Immature natural killer cell (primary cell): Measurements from ENCODE around the gene DCTD. TPM values are rescaled to one million over a fixed set of nuclear protein-coding genes. Genes with fewer than 3 reads are reported as not detected.

Experiments used
- DNase-seq, 3 donors: peaks; one replicate each; pipeline ENCODE4 v3.0.0; 2022; ENCODE audit warnings: mixed read lengths in 1 of 3
- H3K27ac Mint-ChIP-seq, 6 donors: one replicate each; pipeline ENCODE4 v1.8.0; 2020; ENCODE audit warnings: mixed read lengths in 6 of 6, mild to moderate bottlenecking in 5 of 6, inconsistent platforms in 4 of 6, moderate library complexity in 3 of 6
- H3K27me3 Mint-ChIP-seq, 3 donors: one replicate each; pipeline ENCODE4 v1.8.0; 2020 to 2021; ENCODE audit warnings: low read depth in 3 of 3, mild to moderate bottlenecking in 3 of 3, mixed read lengths in 3 of 3, moderate library complexity in 3 of 3, inconsistent platforms in 1 of 3
- H3K36me3 Mint-ChIP-seq, 3 donors: one replicate each; pipeline ENCODE4 v1.8.0; 2020; ENCODE audit warnings: mixed read lengths in 3 of 3, inconsistent platforms in 2 of 3, mild to moderate bottlenecking in 2 of 3
- H3K4me1 Mint-ChIP-seq, 2 donors: one replicate each; pipeline ENCODE4 v1.8.0; 2020; ENCODE audit warnings: inconsistent platforms in 2 of 2, mild to moderate bottlenecking in 2 of 2, mixed read lengths in 2 of 2, moderate library complexity in 1 of 2
- H3K4me3 Mint-ChIP-seq, 5 donors: one replicate each; pipeline ENCODE4 v1.8.0; 2020; ENCODE audit warnings: mild to moderate bottlenecking in 5 of 5, mixed read lengths in 5 of 5, inconsistent platforms in 3 of 5, moderate library complexity in 3 of 5
- H3K9me3 Mint-ChIP-seq, 6 donors: one replicate each; pipeline ENCODE4 v1.8.0; 2020; ENCODE audit warnings: mild to moderate bottlenecking in 6 of 6, mixed read lengths in 6 of 6, inconsistent platforms in 4 of 6, moderate library complexity in 3 of 6
- polyA plus RNA-seq, 3 donors: library from polyadenylated mRNA; unstranded; fragments of 300-500 nt; fragmentation: Illumina TruSeq; gene quantifications; one replicate each; pipeline ENCODE4 v1.2.3, GENCODE V29; 2021

The DCTD gene
- polyA plus RNA-seq: 100 to 1,000 TPM in 1 of 3 donors, 10 to 100 TPM in 2; 75.1 to 131 (median 96.9) TPM

- peaks cover 0 to 14% (median 9%) of the 10 kb centered on the region in 3 donors for H3K36me3 Mint-ChIP-seq
- H3K27me3 Mint-ChIP-seq: peaks cover 3 to 12% (median 11%) of the 10 kb centered on the region in 3 donors
- peak within 1 kb of the TSS; percentile 83 to 94 (median 87) for H3K4me3 Mint-ChIP-seq
- DNase-seq: peak; percentile 80 to 84 (median 83)
- peaks cover 36 to 60% of the 10 kb centered on the region in 2 donors for H3K4me1 Mint-ChIP-seq
- peak within 1 kb of the TSS; percentile 94 to 100 (median 96) for H3K27ac Mint-ChIP-seq
- H3K9me3 Mint-ChIP-seq: no peaks in the 10 kb centered on the region
These were observed at the start of gene DCTD for GRCh38 chr4:182917182-182918043. Gene DCTD, minus strand, starts transcription at chr4:182917386. Its CDS starts 1,818 bp downstream, at chr4:182915568.

DNA sequence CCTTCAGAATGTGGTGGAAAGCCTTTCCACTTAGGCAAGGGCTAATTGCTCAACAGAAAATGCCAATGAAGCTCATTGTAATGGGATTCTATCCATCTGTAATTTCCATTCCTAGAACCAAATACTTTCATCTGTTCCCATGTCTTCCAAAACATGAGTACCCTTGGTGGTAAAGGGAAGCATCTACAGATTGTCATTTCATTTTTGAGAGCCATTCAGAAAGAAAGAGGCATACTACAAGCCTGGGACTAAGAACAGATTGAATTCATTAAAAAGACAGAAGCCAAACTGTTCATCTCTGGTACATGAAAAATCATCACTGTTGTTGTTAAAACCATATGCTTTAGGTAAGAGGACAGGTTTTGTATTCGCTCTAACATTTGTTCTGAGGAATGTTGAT, 43.6 kb upstream of the DCTD start:
- Mint-ChIP-seq H3K27ac (no peak overlapping the region), H3K4me3 (no peak overlapping the region), H3K4me1 (no peaks in the 10 kb centered on the region), H3K27me3 (peaks cover 2 to 3% (median 2%) of the 10 kb centered on the region in 3 donors), H3K36me3 (no peaks in the 10 kb centered on the region), H3K9me3 (peaks cover 0 to 2% (median 2%) of the 10 kb centered on the region in 6 donors)
- DNase-seq: no peak

GRCh38 chr4:182960228-182960627, 43.0 kb upstream of the DCTD start:
- peaks cover 0 to 2% (median 2%) of the 10 kb centered on the region in 6 donors for H3K9me3 Mint-ChIP-seq
- no peak overlapping the region for H3K27ac Mint-ChIP-seq
- H3K27me3 Mint-ChIP-seq: peaks cover 2 to 3% (median 2%) of the 10 kb centered on the region in 3 donors
- no peak overlapping the region for H3K4me3 Mint-ChIP-seq
- no peak for DNase-seq
- no peaks in the 10 kb centered on the region for H3K36me3 Mint-ChIP-seq
- H3K4me1 Mint-ChIP-seq: no peaks in the 10 kb centered on the region

DNA sequence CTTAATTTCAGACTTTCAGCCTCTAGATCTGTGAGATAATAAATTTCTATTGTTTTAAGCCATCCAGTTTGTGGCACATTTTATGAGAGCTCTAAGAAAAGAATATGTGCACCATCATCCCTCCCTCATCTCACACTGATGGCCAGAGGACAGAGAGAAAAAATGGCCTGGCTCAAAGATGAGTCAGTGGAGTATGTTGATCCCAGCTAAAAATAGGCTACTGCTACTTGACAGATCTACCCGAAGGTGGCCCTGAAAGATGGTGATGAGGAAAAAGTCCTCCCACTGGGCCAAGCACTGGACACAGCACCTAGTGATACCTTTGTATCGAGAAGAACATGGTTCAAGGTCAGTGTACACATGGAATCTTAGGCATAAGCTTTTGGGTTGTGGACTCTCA, 38.2 kb upstream of the DCTD start:
- no peak overlapping the region for H3K27ac Mint-ChIP-seq
- DNase-seq: no peak
- no peak overlapping the region for H3K4me3 Mint-ChIP-seq
- H3K4me1 Mint-ChIP-seq: no peaks in the 10 kb centered on the region
- peaks cover 0 to 2% (median under 1%) of the 10 kb centered on the region in 6 donors for H3K9me3 Mint-ChIP-seq
- peaks cover 2 to 6% (median 4%) of the 10 kb centered on the region in 3 donors for H3K27me3 Mint-ChIP-seq
- H3K36me3 Mint-ChIP-seq: no peaks in the 10 kb centered on the region

- Mint-ChIP-seq H3K4me1 (no peaks in the 10 kb centered on the region), H3K27ac (no peak overlapping the region), H3K9me3 (no peaks in the 10 kb centered on the region), H3K36me3 (no peaks in the 10 kb centered on the region), H3K27me3 (peaks cover 5 to 18% (median 10%) of the 10 kb centered on the region in 3 donors), H3K4me3 (no peak overlapping the region)
- DNase-seq: no peak
These were observed 27.5 kb upstream of the DCTD start for GRCh38 chr4:182944484-182945213.

DNA sequence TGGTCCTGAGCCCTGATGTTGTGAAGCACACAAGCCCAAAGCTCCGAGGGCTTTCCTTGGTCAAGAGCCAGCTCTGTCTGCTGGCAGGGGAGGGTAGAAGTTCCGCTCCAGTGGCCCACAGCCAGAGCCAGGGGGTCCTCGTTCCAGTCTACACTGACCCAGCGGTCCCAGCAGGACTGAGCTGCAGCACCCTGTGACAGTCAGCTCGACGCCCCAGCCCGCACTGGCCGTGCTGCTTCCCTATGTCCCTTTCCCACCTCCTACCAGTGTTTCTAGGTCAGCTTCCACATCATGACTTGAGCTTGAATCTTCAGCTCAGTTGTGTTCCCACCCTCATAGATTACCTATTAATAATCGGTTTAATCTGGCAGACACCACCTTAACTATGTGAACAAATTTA, 22.5 kb upstream of the DCTD start:
- no peaks in the 10 kb centered on the region for H3K9me3 Mint-ChIP-seq
- no peaks in the 10 kb centered on the region for H3K4me1 Mint-ChIP-seq
- H3K27ac Mint-ChIP-seq: no peak overlapping the region
- H3K27me3 Mint-ChIP-seq: peaks cover 2 to 13% (median 8%) of the 10 kb centered on the region in 3 donors
- DNase-seq: no peak
- no peak overlapping the region for H3K4me3 Mint-ChIP-seq
- H3K36me3 Mint-ChIP-seq: no peaks in the 10 kb centered on the region

- no peaks in the 10 kb centered on the region for H3K9me3 Mint-ChIP-seq
- H3K36me3 Mint-ChIP-seq: no peaks in the 10 kb centered on the region
- H3K4me1 Mint-ChIP-seq: no peaks in the 10 kb centered on the region
- DNase-seq: peak; percentile 47 to 61 (median 53)
- peaks cover 2 to 11% (median 9%) of the 10 kb centered on the region in 3 donors for H3K27me3 Mint-ChIP-seq
- no peak overlapping the region for H3K27ac Mint-ChIP-seq
- no peak overlapping the region for H3K4me3 Mint-ChIP-seq
These were observed 21.0 kb upstream of the DCTD start for GRCh38 chr4:182938205-182938645.

- no peak for DNase-seq
- H3K27me3 Mint-ChIP-seq: peaks cover 2 to 9% (median 8%) of the 10 kb centered on the region in 3 donors
- no peak overlapping the region for H3K4me3 Mint-ChIP-seq
- H3K36me3 Mint-ChIP-seq: no peaks in the 10 kb centered on the region
- no peaks in the 10 kb centered on the region for H3K4me1 Mint-ChIP-seq
- no peak overlapping the region for H3K27ac Mint-ChIP-seq
- no peaks in the 10 kb centered on the region for H3K9me3 Mint-ChIP-seq
These were observed 20.4 kb upstream of the DCTD start for GRCh38 chr4:182937268-182938204.

- Mint-ChIP-seq H3K4me3 (no peak overlapping the region), H3K4me1 (no peaks in the 10 kb centered on the region), H3K27me3 (peaks cover 2 to 7% (median 5%) of the 10 kb centered on the region in 3 donors), H3K27ac (no peak overlapping the region), H3K9me3 (no peaks in the 10 kb centered on the region), H3K36me3 (no peaks in the 10 kb centered on the region)
- no peak for DNase-seq
These were observed 15.5 kb upstream of the DCTD start for GRCh38 chr4:182932651-182933050.

- Mint-ChIP-seq H3K27me3 (peaks cover 2 to 8% (median 6%) of the 10 kb centered on the region in 3 donors), H3K4me3 (no peak overlapping the region), H3K27ac (no peak overlapping the region), H3K9me3 (no peaks in the 10 kb centered on the region), H3K36me3 (no peaks in the 10 kb centered on the region), H3K4me1 (no peaks in the 10 kb centered on the region)
- DNase-seq: no peak
These were observed 14.6 kb upstream of the DCTD start for GRCh38 chr4:182931691-182932345.

- no peak overlapping the region for H3K4me3 Mint-ChIP-seq
- no peaks in the 10 kb centered on the region for H3K9me3 Mint-ChIP-seq
- H3K27me3 Mint-ChIP-seq: peaks cover 2 to 13% (median 5%) of the 10 kb centered on the region in 3 donors
- DNase-seq: no peak
- no peaks in the 10 kb centered on the region for H3K4me1 Mint-ChIP-seq
- H3K36me3 Mint-ChIP-seq: no peaks in the 10 kb centered on the region
- H3K27ac Mint-ChIP-seq: no peak overlapping the region
These were observed 13.7 kb upstream of the DCTD start for GRCh38 chr4:182930889-182931288.

DNA sequence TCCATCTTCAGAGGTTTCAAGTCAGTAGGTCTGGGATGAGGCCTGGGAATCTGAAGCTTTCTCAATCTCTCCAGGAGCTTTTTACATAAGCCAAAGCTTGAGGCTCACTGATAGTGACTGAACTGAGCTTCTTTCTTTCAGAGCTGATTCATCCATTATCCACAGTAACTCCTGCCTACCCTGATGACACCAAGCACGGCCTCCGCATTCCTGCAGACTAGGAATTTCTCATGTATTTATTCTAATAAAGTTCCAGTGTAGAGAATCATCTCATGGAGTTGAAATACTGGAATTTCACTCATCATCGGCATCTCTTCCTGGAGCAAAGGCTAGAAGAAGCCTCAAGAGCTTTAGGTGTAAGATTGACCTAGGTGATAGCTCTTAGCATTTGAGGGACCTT, 12.1 kb upstream of the DCTD start:
- peaks cover 2 to 15% (median 3%) of the 10 kb centered on the region in 3 donors for H3K27me3 Mint-ChIP-seq
- no peak overlapping the region for H3K27ac Mint-ChIP-seq
- H3K4me1 Mint-ChIP-seq: no peaks in the 10 kb centered on the region
- H3K36me3 Mint-ChIP-seq: no peaks in the 10 kb centered on the region
- no peak overlapping the region for H3K4me3 Mint-ChIP-seq
- no peak for DNase-seq
- H3K9me3 Mint-ChIP-seq: no peaks in the 10 kb centered on the region

DNA sequence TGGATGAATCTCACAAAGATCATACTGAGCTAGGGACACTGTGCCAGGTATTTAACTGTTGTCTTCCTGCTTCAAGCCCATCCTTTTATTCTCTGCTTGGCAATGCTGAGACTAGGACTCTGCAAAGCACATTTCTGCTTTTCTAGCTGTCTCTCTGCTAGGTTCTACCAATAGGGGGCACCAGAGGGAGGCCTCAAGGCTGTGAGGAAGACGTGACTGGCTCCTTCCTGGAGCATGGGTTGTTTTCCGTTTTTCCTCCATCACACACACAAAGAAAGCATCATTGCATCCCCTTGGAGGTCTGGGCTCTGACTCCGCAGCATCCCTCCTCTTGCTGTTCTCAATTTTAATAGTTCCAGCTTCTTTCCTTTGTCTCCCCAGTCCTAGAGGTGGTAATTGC, 10.9 kb upstream of the DCTD start:
- Mint-ChIP-seq H3K4me3 (no peak overlapping the region), H3K9me3 (no peaks in the 10 kb centered on the region), H3K27ac (no peak overlapping the region), H3K36me3 (no peaks in the 10 kb centered on the region), H3K27me3 (peaks cover 2 to 13% (median 2%) of the 10 kb centered on the region in 3 donors), H3K4me1 (no peaks in the 10 kb centered on the region)
- no peak for DNase-seq
